Measurements from ENCODE around the gene NOX3.
"Not testable (repeated sequence)": the region's sequence is repeated elsewhere in the genome, so short reads cannot be mapped to it uniquely, and the experiment has no call there.

The NOX3 gene

GRCh38 chr6:155455766-155456165 is at the start of gene NOX3:
Gene NOX3 (minus strand): TSS chr6:155455839. CDS start chr6:155455800, 39 bp downstream.
- DNase-seq: no peak

DNA sequence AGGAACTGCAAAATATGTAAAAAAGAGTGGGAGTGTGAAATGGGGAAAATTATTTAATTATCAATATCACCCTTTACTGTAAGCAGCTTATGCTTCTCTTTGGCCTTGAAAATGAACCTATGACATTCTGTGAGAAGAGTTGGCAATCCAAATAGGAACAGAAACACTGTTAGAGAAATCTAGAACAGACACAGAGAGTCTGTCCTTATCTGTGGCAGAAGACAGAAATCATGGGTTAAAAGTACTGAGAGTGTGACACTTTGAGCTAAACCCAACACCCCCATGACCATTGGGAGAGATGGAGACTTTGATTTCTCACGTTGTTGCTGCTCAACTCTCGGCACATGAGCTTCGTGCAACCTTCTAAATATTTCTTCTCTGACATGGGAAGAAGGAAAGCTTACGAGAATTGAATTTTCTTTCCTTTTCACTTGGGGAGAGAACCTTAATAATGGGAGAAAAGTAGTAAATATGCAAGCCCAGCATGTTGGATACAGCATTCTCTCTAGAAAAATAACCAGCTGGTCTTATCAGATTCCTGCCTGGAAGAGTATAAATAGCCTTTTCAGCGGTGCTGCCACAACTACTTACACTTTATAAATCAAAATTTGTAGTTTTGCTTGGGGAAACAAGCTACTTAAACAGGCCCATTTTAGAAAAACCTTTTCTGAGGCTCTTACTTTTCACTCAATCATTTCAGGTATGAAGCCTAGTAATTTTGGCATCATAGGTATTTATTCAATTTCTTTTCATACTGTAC is 49.4 kb upstream of the NOX3 start:
- DNase-seq: no peak

DNA sequence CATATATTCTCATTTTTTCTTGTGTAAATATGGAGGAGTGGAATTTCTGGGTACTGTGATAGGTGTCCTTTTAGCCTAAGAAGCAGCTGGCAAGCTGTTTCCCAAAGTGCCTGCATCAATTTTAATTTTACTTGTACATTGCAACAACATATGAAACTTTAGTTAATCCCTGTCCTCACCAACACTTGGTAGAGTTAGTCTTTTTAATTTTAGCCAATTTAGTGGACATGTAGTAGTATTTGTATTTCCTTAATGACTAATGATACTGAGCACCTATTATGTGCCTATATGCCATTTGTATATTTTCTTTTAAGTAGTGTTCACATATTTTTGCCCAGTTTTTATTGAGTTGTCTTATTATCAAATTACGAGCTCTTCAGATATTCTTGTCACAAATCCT is 46.8 kb upstream of the NOX3 start:
- DNase-seq: no peak

GRCh38 chr6:155499574-155499973 is 43.9 kb upstream of the NOX3 start:
- no peak for DNase-seq

DNA sequence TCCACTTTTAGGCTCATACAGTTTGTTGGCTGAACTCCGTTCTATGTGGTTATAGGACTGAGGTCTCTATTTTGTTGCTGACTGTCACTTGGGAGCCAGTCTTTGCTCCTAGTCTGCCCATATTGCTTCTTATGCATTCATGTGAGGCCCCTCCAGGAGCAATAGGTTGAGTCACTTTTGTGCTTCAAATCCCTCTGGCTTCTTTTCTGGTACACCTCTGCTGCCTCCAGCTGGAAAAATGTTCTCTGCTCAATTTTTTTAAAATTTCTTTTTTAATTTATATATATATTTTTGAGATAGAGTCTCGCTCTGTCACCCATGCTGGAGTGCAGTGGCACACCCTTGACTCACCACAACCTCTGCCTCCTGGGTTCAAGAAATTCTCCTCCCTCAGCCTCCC is 42.7 kb upstream of the NOX3 start:
- DNase-seq: no peak

DNA sequence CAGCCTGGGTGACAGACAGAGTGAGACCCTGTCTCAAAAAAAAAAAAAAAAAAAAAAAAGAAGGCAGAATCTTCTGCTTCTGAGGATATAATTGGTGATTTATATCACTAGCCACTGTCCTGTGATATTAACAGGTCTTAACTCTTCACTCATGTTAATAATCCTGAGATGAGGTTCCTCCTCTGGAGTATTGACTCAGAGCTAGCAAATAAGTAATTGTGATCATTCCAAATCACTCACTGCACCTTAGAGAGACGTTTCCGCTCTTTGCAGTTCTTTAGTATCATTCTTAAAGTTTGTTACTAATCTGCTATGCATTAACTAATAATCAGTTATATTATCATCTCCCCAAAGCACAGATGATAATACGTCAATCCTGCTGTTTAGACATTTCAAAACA is 41.6 kb upstream of the NOX3 start:
- DNase-seq: no peak

DNA sequence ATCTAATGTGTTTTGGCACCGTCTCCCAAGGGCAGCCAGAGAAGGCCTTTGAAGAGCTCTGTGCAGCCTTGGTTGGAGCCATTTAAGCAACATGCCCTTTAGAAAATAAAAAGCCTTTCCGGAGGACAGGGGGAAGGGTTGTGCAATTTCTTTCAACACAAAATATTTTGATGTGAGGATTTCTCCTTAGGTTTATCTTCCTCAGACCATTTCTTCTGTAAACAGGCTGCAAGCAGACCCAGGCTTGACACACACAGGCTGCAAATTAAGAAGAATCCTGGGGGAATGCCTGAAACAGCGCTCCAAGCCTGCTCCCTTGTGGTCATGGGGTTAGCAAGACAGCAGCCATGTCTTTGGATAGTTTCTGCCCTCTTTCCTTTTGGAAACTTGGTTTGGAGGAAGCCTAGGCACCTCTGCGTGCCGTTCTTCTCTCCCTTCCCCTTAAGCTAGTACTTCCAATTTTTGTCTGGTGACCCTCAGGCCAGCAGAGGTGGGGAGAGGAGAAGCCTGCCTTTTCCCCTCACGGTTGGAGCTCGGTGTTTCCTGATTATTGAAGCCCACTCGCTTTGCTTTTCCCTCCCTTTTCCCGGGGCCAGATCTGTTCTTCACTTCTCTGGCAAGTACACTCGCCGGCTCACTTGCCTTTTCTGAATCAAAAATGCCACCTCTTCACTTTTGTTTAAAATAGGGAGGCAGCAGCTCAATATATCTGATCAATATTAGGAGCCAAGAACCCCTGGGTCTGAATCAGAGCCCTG is 39.6 kb upstream of the NOX3 start:
- no peak for DNase-seq

- peak; percentile 19 for DNase-seq
These were observed 38.1 kb upstream of the NOX3 start for GRCh38 chr6:155493694-155494143.

DNA sequence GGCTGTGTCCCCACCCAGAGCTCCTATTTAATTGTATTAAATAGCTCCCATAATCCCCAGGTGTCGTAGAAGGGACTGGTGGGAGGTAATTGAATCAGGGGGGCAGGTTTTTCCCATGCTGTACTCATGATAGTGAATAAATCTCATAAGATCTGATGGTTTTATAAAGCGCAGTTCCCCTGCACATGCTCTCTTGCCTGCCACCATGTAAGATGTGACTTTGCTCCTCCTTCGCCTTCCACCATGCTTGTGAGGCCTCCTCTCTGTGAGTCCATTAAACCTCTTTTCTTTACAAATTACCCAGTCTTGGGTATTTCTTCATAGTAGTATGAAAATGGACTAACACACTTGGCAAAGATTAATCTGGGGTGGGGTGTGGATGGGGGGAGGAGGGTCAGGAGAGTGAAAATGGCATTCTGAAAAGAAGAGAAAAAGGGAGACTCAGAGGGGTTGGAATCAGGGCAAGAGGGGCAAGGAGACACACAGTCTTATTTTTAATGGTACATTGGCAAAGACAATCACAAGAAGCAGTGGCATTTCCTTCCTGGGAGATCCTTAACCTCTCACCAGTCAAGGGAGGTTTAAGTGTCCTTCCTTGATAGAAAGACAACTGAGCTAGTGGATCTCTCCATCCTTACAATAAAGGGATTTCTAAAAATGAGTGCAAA is 37.5 kb upstream of the NOX3 start:
- DNase-seq: no peak

- no peak for DNase-seq
These were observed 36.6 kb upstream of the NOX3 start for GRCh38 chr6:155492061-155492735.

DNA sequence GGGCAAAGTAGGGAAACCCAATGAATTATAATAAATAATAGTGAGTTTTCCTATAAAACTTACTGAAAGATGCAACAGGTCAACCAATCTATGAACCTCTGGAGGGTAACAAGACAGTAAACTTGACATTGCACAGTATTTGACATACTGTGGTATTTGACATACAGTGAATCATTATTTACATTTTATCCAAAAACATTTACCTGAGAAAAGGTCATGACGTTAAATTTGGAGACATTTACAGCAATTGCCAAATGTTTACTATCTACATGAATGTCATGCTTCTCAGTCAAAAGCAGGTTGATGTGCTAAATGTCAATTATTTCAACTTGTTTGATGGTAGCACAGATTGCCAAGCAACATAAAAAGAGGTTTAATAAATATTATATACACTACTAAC is 35.8 kb upstream of the NOX3 start:
- DNase-seq: no peak

- not testable (repeated sequence) for DNase-seq
These were observed 32.6 kb upstream of the NOX3 start for GRCh38 chr6:155488197-155488596.

DNA sequence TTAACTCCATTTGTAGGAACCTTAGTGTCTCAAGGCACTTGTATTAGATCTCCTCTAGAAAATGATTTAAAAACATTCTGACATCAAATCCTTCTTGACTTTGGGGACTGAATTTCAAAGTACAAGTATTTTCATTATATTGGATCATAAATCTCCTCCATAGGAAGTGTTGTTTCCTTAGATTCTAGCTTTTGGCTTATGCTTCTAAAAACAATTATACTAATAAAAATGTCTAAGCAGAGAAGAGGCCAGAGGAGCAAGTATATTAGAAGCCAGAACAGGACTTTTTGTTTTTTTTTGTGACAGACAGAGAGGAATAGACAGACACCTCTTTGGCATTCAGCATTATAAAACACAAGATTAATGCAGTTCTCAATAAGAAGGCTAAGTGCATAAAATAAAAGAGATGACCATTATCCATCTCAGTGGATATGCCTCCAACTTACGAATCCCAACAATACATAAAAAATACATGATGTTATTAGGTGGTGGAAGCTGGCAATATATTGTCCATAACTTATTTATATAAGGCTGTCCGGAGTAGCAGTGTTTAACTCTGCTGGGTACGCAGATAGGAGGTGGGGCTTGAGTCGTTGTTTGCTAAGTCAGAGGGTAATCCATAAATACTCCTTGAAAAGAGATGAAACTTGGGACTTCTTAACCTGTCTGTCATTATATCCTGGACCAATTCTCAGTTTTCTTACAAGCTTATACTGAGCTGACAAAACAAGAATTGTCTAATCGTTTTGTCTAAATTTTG is 31.9 kb upstream of the NOX3 start:
- DNase-seq: no peak

- DNase-seq: no peak
These were observed 31.2 kb upstream of the NOX3 start for GRCh38 chr6:155486721-155487294.

GRCh38 chr6:155485756-155486155 is 30.1 kb upstream of the NOX3 start:
- DNase-seq: no peak

DNA sequence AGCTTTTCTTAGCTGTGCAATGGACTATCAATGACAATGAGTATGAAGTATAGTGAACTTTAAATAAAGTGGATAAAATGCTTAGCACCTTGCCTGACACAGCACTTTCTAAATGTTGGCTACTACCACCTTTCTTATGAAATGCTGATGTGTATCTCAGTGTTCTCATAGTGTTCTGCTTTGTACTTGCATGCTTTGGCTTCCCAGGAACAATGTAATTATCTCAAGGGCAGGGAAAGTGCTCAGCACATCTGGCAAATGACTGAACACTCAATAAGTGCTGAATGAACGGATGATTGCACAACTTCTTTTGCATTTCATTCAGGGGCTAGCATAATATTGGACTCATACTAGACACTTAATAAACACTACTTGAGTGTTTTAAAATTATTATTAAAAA is 28.2 kb upstream of the NOX3 start:
- DNase-seq: no peak

GRCh38 chr6:155481215-155481614 is 25.6 kb upstream of the NOX3 start:
- no peak for DNase-seq

DNA sequence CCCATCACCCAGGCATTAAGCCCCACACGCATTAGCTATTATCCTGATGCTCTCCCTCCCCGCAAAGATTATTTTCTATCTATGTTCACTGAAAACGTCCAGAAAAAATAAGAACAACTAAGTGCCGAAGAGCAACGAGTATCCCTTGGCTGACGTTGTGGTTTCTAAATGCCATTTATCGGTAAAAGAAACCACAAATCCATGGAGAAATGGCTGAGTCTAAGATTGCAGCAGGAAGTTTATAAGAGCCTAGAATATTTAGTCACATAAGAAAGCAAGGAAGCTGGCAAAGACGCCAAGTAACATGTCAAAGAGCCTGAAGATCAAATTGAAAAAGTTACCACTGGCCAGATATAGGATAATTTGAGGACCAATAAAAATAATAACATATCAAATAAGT is 18.1 kb upstream of the NOX3 start:
- no peak for DNase-seq

GRCh38 chr6:155472886-155473285 is 17.2 kb upstream of the NOX3 start:
- no peak for DNase-seq

DNA sequence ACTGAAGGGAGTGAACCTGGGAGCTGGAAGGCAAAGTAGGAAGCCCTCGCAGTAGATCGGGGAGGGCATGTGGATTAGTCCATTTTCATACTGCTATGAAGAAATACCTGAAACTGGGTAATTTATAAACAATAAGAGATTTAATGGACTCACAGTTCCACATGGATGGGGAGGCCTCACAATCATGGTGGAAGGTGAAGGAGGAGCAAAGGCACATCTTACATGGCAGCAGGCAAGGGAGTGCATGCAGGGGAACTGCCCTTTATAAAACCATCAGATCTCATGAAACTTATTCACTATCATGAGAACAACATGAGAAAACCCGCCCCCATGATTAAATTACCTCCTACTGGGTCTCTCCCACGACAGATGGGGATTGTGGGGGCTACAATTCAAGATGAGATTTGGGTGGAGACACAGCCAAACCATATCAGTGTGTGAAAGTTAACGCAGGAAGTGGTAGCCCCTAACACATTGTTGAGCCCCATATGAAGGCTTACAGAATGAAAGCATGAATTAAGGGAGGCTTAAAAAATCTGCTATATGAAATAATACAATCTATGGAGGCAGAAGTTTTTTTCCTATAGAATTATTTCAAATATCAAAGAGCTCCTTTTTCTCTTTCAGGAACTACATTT is 15.5 kb upstream of the NOX3 start:
- DNase-seq: not testable (repeated sequence)

- DNase-seq: not testable (repeated sequence)
These were observed 12.9 kb upstream of the NOX3 start for GRCh38 chr6:155468543-155468942.

DNA sequence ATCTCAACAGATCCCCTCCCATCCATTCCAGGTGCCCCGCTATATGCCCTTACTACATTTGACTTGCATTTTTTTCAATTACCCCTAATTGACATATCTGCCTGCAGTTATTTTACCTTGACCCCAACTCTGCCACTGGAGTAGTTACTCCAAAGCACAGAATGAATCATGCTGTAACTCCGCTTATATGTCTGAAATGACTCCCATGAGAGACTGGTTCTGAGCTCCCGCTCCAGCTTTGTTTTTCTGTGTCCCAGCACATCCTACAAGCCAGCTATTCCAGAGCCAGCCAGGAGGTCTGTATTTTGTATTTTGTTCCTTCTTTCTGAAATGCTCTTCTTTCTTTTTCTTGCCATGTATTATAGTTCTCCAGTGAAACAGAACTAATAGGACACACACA is 10.9 kb upstream of the NOX3 start:
- no peak for DNase-seq
